Measurements from ENCODE around the gene CELA2A. TPM values are rescaled to one million over a fixed set of nuclear protein-coding genes. Genes with fewer than 3 reads are reported as not detected.
"Not testable (repeated sequence)": the region's sequence is repeated elsewhere in the genome, so short reads cannot be mapped to it uniquely, and the experiment has no call there.

The CELA2A gene
- total RNA-seq, 1 donor from 2014 or later, result not detected

DNA sequence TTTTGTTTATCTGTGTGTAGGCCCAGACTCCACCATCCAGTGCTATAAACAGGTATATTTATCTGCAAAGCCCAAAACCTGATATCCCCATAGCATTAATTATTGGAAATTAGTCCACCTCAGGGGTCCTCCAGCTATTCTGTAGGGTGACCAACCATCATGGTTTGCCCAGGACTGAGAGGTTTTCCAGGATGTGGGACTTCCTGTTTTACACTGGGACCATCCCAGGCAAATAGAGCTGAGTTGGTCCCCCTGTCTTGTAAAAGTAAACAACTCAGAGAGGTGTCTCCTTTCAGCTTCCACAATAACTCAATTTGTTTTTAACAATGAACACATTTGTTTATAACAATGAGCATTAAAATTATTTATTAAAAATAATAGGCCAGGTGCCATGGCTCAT lies 11.6 kb downstream of the CELA2A start:
- no peak for DNase-seq (ENCODE audit: low read depth)

DNA sequence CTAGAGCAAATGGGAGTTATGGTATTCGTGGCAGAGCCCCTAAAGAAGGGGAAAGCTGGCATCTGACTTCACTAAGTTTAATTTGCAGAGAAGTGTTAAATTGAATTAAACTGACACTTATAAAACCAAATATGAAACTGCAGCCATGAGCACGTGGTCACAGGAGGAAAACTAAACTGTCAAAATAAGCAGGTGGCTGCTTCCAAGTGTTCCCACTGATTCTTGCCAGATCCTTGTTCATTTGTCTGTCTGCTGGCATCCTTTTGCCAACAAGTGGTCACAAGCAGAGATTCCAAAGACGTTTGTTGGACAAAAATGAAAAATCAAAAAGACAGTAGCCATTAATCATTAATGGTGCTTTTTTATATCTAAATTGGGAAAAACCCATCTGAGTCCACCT lies 12.8 kb downstream of the CELA2A start:
- no peak for DNase-seq (ENCODE audit: low read depth)

DNA sequence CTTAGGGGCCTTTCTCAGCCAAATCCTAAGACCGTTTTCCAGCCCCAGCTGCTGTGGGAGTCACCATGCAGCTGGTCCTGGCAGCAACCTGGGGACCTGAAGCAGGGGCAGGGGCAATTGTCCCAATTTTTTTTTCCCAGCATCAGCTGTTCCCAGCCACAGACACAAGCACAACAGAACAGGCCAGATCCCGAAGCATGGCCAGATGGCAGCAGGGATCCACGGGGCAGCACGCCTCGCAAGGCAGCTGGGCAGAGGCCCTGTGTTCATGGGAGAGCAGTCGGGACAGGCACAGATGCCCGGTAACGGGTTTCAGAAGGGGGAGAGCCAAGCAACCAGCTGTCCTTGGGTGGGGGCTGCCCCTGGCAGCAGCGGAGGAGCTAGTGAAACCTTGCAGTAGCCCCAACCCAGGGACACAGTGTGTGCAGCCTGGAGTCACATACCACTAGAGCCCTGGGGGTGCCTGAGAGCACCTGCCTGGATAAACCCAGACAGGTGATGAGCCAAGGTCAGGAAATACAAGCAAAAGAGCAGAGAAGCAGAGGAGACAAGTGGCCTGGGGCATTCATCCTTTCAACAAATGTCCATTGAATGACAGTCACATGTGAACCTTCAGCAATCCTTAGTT lies 13.4 kb downstream of the CELA2A start:
- DNase-seq (ENCODE audit: low read depth), result not testable (repeated sequence)

DNA sequence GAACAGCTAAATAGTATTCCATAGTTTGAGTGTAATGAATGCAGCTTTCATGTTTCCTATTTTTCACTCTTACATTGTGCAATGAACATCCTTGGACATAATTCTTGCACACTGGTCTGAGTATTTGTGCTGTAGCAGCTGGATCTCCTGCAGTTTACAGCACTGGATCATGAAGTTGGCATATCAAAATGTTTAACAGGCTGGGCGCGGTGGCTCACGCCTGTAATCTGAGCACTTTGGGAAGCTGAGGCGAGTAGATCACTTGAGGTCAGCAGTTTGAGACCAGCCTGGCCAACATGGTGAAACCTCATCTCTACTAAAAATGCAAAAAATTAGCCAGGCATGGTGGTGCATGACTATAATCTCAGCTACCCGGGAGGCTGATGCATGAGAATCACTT lies 14.5 kb downstream of the CELA2A start:
- not testable (repeated sequence) for DNase-seq (ENCODE audit: low read depth)

DNA sequence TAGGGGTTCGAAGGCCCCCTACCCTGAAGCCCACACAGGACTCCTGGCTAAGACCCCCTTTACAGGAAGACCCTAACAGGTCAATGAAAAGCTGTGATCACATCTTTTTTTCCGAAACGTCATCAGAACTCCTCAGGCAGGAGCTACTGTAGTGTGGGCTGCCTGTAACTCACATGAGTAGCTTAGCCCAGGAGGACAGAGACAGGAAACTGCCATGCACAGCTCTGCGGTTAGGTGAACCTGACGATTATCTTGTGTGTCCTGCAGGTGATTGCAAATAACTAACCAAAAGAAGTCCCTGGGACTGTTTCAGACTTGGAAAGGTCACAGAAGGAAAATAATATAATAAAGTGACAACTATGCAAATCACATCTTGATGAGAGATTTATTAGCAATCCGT lies 15.2 kb downstream of the CELA2A start:
- DNase-seq (ENCODE audit: low read depth), result not testable (repeated sequence)

DNA sequence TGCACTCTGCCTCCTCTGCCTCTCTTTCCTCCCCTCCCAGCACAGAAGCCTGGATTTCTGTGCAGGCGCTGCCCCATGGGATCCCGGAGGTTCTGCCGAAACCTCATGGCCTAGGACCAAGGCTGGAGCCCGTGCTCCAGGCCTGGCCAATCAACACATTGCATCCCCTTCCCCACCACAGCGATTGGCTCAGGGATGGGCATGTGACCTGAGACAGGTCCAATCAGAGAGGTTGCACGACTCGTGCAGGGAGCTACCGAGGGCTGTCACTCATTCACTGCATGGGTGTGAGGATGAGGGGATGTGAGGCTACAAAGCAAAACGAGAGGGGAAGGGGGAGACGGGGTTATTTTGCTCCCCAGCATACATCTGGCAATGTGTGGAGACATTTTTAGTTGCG lies 16.1 kb downstream of the CELA2A start:
- DNase-seq (ENCODE audit: low read depth), result no peak

DNA sequence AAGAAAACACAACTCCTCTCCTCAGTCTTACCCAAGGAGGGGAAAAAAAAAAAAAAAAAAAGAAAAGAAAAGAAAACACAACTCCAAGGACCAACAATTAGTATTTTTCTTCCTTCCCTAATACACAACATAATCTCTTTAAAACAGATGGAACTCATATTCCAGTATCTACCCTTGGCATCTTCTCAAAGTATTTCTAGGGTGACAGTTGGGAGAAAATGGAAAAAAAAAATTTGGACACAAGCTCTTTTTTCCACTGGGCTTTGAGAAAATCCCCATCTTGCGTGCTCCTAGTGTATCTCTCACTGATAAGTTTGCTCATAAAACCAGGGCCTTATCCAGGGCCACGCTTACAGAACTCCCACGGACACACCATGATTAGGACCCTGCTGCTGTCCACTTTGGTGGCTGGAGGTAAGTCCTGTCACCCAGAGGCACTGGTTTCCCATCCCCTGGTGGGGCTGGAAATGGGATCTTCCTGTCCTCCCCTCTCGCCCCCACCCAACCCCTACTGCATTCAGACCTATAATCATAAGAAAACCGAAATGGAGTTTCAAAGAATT lies 19.3 kb downstream of the CELA2A start, which contains the start of gene CELA2B:
Gene CELA2B, plus strand, starts transcription at position 353 of the 563 bp plus-strand sequence. Its CDS starts 22 bp downstream, at position 375.
- no peak for DNase-seq (ENCODE audit: low read depth)

DNA sequence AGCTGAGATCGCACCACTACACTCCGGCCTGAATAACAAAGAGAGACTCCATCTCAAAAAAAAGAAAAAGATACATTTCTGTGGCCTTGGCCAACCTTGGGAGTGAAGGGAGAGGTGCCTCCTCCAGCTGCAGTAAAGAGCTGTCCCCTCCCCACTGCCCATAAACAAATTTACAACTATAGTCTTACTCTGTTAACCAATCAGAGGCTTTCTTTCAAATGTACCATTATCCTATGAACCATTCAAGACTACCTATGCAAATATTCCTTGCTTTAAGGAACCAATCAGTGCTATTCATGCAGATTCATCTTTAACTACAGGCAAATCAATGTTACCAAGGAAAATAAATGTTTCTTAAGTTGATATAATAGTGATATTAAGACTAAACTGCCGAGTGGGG lies 20.4 kb downstream of the CELA2A start:
- no peak for DNase-seq (ENCODE audit: low read depth)

DNA sequence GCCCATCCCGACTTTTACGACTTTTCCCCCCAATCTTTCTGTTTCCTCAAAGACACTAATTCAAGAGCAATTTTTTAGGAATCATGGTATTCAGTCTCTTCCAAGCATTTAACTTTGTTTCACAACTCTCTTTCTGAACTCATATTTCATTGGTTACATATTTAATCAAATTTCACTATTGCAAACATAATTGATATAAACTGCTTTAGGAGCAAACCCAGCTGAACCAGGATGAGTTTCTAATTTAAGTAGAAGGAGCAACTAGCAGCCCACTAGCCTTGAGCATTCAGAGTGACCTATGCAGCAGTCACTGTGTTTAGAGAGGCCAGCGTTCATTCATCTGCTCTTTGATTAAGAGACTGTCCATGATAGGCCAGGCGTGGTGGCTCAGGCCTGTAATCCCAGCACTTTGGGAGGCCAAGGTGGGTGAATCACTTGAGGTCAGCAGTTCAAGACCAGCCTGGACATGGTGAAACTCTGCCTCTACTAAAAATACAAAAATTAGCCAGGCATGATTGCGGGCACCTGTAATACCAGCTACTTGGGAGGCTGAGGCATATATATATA lies 21.2 kb downstream of the CELA2A start:
- DNase-seq (ENCODE audit: low read depth), result no peak

DNA sequence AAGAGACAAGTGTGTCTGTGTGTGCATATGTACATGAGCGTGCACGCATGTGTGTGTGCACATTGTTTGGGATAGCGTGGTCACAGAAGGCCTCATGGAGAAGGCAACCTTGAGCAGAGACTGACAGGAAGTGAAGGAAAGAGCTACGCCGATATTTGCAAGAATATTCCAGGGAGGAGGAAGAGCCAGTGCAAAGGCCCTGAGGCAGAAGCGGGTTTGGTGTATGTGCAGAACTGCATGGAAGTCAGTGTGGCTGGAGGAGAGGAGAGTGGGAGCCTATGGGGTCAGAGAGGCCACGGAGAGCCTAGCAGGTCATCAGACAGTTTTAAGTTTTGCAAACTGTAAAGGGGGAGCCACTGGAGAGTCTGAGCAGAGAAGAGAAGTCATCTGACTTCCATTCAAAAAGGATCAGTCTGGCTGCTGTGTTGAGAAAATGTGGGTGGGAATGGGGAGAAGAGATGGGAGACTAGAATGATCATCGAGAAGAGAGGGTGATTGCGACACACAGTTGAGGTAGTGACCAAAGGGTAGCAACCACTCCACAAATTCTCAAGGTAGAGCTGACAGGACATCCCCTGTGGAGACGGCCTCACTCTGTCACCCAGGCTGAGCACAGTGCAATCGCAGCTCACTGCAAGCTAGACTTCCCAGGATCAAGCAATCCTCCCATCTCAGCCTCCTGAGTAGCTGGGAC lies 23.3 kb downstream of the CELA2A start:
- DNase-seq (ENCODE audit: low read depth), result no peak

DNA sequence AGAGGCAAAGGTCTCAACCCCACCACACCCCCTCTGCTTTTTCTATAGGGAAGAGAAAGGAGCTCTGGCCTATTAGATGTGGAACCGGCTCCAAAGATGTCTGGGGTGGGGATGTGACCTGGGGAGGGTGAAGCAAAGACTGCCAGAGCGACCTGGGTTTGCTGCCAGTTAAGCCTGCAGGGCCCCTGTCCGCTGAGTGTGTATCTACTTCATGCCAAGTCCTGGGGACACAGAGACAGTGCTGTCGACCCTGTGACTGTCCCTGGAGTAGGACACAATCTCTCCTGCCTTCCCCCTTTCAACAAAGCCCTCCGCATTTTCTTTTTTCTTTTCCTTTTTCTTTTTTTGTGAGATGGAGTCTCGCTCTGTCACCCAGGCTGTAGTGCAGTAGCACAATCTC lies 25.9 kb downstream of the CELA2A start:
- not testable (repeated sequence) for DNase-seq (ENCODE audit: low read depth)

DNA sequence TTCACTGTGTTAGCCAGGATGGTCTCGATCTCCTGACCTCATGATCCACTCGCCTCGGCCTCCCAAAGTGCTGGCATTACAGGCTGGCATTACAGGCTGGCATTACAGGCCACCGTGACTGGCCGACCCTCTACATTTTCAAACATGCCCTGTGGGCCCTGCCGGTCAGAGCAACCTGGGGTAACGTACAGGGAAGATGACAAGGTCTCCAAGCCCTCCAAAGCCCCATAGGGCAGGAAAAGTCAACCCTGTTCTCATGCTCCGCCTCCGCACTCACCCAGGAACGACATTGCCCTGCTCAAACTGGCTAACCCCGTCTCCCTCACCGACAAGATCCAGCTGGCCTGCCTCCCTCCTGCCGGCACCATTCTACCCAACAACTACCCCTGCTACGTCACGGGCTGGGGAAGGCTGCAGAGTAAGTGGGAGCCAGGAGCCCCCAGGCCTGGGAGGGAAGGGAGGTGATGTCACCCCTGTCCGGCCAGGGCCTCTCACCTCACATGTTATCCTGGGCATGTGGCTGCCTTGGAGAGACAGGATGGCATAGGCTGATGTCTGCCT lies 26.5 kb downstream of the CELA2A start:
- DNase-seq (ENCODE audit: low read depth), result not testable (repeated sequence)

DNA sequence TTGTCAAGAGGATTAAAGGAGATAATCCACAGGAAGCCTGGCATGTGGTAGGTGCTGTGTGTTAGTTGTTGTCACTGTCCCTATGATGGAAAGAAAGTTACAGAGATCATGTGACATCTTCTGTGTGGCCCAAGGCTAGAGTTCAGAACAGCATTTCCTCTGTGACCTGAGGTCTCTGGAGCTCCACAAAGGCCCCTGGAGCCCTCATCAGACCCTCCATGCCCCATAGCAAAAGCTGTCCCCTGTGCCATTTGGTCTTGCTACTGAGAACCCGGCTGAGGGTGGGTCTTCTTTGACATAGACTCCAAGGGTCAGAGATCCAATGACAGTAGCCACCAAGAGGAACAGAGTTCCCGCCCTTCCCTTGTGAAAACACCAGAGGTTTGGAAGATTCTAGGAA lies 27.4 kb downstream of the CELA2A start:
- no peak for DNase-seq (ENCODE audit: low read depth)

DNA sequence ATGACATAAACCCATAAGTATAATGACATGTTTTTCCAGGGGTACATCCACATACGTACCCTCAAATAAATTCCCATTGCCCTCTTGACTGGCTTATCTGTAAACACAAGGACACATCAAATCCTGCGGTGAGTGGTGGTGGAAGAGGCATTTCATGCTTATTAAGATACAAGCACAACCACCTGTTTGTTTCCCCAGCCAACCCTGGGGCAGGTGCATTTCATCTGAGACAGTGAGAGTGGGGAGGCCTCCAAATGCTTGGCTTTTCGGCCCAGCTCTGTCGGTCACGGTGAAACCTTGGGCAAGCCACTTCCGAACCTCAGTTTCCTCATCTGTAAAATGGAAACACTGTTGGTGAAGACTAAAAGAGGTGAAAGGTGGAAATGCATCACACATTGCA lies 27.9 kb downstream of the CELA2A start:
- DNase-seq (ENCODE audit: low read depth), result not testable (repeated sequence)

DNA sequence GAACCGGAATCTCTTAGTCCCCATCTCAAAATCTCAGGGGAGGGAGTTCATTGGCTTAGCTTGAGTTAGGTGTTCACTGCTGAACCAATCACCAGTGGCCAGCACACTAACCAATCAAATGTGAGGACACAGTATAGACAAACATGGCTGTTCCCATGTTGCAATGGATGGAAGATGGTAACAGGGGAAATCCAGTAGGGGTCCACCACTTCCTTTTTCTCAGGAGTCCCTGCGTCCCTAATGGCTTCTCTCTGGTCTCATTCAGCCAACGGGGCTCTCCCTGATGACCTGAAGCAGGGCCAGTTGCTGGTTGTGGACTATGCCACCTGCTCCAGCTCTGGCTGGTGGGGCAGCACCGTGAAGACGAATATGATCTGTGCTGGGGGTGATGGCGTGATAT lies 29.1 kb downstream of the CELA2A start:
- no peak for DNase-seq (ENCODE audit: low read depth)

DNA sequence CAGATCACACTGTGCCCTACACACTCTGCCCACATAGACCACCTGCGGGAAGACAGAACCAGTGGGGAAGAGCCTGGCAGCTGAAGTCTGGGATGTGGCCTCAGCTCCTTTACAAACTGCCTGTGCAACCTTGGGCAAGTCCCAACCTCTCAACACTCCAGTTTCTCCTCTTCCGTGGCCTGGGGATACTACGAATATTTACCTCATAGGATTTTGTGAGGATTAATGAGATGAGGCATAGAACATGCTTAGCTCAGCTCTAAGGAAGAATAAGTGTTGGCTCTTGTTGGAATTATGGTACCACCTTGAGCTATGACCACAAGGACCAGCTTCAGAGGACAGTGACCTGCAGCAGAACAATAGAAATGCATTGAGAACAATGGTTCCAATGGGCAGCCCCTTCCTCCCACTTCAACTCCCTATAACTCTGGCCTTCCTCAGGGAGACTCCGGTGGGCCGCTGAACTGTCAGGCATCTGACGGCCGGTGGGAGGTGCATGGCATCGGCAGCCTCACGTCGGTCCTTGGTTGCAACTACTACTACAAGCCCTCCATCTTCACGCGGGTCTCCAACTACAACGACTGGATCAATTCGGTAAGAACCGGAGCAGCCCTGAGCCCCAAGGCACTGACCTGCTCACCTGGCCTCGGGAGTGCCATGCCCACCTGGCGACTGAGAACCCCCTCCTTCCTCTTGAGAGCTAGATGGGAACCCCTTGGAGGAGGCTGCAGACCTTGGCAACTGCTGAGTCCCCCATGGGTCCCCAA lies 30.5 kb downstream of the CELA2A start:
- DNase-seq (ENCODE audit: low read depth), result not testable (repeated sequence)

DNA sequence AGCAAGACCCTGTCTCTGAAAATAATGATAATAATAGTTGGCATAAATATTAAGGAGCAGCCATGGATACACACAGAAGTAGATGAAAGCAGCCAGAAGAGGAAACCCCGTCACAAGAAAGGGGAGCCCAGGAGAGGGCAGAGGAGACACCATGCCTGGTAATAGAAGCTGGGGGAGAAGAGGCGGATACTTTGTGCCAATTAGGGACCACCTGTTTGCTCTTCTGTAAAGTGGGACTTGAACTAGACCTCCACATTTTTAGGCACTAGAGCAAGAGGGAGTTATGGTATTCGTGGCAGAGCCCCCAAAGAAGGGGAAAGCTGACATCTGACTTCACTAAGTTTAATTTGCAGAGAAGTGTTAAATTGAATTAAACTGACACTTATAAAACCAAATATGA lies 31.8 kb downstream of the CELA2A start:
- DNase-seq (ENCODE audit: low read depth), result no peak

DNA sequence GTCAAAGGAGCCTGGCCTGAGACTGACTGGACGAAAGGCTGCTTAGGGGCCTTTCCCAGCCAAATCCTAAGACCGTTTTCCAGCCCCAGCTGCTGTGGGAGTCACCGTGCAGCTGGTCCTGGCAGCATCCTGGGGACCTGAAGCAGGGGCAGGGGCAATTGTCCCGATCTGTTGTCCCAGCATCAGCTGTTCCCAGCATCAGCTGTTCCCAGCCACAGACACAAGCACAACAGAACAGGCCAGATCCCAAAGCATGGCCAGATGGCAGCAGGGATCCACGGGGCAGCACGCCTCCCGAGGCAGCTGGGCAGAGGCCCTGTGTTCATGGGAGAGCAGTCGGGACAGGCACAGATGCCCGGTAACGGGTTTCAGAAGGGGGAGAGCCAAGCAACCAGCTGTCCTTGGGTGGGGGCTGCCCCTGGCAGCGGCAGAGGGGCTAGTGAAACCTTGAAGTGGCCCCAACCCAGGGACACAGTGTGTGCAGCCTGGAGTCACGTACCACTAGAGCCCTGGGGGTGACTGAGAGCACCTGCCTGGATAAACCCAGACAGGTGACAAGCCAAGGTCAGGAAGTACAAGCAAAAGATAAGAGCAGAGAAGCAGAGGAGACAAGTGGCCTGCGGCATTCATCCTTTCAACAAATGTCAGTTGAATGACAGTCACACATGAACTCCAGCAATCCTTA lies 32.7 kb downstream of the CELA2A start:
- no peak for DNase-seq (ENCODE audit: low read depth)

DNA sequence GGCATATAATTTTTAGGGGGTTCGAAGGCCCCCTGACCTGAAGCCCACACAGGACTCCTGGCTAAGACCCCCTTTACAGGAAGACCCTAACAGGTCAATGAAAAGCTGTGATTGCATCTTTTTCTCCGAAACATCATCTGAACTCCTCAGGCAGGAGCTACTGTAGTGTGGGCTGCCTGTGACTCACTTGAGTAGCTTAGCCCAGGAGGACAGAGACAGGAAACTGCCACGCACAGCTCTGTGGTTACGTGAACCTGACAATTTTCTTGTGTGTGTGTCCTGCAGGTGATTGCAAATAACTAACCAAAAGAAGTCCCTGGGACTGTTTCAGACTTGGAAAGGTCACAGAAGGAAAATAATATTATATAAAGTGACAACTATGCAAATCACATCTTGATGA lies 34.5 kb downstream of the CELA2A start:
- peak; percentile 17 for DNase-seq (ENCODE audit: low read depth)

DNA sequence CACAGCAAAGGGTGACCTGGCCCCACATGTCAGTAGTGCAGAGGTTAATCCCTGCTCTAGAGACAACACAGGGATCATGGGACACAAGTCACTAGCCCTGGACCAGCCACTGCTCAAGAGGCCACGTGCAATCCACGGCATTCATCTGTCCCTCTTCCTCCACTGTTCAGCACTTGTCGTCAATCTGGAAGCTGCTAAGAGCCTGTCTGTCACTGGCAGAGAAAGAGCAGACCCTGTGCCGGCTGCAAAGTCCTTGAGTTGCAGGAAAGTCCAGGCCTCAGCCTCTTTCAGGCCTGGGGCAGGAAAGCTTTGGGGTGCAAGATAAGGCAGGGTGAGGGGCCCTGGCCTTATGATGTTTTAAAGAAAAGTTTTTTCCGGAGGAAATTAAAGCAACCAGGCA lies 36.1 kb downstream of the CELA2A start:
- no peak for DNase-seq (ENCODE audit: low read depth)

DNA sequence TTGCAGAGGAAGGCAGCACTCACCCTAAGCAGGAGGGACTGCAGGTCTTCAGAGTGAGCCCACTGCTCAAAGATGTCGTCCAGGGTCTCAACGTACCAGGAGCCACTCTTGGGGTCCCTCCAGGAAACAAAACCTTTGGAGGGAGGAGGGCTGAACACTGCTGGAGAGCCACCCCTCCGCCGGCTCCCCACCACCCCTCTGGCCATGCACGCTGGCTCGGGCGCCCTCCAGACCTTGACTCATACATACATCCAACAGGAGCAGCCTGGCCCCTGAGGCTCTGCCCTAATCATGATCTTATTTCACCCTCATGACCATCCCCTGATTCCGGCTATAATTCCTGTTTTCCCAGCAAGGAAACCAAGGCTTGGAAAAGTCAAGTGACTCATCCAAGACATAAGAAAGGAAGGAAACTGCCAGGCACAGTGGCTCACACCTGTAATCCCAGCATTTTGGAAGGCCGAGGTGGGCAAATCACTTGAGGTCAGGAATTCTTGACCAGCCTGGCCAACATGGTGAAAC lies 37.4 kb downstream of the CELA2A start:
- no peak for DNase-seq (ENCODE audit: low read depth)
